ENCODE data around the gene PCDHB13.
"Not testable (repeated sequence)": the region's sequence is repeated elsewhere in the genome, so short reads cannot be mapped to it uniquely, and the experiment has no call there.

The PCDHB13 gene

DNA sequence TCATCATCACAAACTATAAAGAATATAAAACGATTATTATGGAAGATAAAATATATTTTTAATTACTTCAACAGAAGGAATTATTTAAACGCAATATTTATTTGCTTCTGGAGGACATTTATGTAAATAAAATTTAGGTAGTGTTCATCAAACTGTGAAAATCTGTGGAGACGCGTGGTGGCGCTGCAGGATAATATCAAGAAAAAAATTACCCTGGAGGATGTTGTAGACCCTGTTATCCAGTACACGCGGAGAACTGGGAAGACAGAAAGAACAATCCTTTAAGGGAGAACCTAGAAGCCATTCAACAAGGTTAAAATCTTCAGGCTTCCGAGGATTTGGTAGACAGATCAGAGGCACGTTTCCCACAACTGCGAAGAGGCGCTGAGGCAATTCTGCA, 5.2 kb upstream of the PCDHB13 start, which contains the start of gene PCDHB12:
PCDHB12 (plus strand) TSS at position 242 of the 400 bp plus-strand sequence. CDS start 189 bp downstream, outside the sequence.
- no peak for DNase-seq

DNA sequence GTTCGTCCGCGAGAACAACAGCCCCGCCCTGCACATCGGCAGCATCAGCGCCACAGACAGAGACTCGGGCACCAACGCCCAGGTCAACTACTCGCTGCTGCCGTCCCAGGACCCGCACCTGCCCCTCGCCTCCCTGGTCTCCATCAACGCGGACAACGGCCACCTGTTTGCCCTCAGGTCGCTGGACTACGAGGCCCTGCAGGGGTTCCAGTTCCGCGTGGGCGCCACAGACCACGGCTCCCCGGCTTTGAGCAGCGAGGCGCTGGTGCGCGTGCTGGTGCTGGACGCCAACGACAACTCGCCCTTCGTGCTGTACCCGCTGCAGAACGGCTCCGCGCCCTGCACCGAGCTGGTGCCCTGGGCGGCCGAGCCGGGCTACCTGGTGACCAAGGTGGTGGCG, 3.4 kb upstream of the PCDHB13 start:
- not testable (repeated sequence) for DNase-seq

- not testable (repeated sequence) for DNase-seq
These were observed 2.9 kb upstream of the PCDHB13 start for GRCh38 chr5:141210849-141211248.

GRCh38 chr5:141214583-141214982, 864 bp downstream of the PCDHB13 start:
- DNase-seq: not testable (repeated sequence)

DNA sequence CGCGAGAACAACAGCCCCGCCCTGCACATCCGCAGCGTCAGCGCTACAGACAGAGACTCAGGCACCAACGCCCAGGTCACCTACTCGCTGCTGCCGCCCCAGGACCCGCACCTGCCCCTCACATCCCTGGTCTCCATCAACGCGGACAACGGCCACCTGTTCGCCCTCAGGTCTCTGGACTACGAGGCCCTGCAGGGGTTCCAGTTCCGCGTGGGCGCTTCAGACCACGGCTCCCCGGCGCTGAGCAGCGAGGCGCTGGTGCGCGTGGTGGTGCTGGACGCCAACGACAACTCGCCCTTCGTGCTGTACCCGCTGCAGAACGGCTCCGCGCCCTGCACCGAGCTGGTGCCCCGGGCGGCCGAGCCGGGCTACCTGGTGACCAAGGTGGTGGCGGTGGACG, 1.8 kb downstream of the PCDHB13 start:
- DNase-seq: not testable (repeated sequence)

- DNase-seq: not testable (repeated sequence)
These were observed 2.3 kb downstream of the PCDHB13 start for GRCh38 chr5:141216035-141216434.

DNA sequence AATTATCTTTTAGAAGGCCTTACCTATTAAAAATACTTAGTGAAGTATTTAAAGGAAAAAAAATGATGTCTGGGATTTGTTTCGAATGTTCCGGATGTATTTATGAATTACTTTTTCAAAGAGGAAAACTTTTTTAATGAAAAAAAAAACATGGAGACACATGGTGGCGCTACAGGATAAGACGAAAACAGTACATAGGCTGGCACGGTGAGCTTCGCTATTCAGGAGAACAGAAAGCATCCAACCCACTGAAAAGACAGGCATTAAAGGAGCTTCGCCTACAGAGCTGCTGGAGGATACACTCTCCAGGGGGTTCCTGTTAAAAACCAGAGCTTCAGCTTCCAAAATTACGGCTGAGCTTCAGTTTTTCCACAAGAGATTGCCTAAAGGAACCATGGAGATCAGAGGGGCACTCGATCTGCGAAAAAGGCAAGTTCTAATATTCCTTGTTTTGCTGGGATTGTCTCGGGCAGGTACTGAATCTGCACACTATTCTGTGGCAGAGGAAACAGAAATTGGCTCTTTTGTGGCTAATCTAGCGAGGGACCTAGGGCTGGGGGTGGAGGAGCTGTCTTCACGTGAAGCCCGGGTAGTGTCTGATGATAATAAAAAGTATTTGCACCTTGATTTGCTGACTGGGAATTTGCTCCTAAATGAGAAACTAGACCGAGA, 9.5 kb downstream of the PCDHB13 start, which contains the start of gene PCDHB14:
PCDHB14 (plus strand) TSS at position 232 of the 672 bp plus-strand sequence; CDS start at position 395, 163 bp downstream.
- DNase-seq: no peak

- not testable (repeated sequence) for DNase-seq
These were observed 11.1 kb downstream of the PCDHB13 start for GRCh38 chr5:141224844-141225243.

DNA sequence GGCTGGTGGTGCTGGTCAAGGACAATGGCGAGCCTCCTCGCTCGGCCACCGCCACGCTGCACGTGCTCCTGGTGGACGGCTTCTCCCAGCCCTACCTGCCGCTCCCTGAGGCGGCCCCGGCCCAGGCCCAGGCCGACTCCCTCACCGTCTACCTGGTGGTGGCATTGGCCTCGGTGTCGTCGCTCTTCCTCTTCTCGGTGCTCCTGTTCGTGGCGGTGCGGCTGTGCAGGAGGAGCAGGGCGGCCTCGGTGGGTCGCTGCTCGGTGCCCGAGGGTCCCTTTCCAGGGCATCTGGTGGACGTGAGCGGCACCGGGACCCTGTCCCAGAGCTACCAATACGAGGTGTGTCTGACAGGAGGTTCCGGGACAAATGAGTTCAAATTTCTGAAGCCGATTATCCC, 11.7 kb downstream of the PCDHB13 start:
- not testable (repeated sequence) for DNase-seq

- no peak for DNase-seq
These were observed 20.5 kb downstream of the PCDHB13 start for GRCh38 chr5:141234109-141234667.

GRCh38 chr5:141235922-141236321, 22.2 kb downstream of the PCDHB13 start:
- not testable (repeated sequence) for DNase-seq

DNA sequence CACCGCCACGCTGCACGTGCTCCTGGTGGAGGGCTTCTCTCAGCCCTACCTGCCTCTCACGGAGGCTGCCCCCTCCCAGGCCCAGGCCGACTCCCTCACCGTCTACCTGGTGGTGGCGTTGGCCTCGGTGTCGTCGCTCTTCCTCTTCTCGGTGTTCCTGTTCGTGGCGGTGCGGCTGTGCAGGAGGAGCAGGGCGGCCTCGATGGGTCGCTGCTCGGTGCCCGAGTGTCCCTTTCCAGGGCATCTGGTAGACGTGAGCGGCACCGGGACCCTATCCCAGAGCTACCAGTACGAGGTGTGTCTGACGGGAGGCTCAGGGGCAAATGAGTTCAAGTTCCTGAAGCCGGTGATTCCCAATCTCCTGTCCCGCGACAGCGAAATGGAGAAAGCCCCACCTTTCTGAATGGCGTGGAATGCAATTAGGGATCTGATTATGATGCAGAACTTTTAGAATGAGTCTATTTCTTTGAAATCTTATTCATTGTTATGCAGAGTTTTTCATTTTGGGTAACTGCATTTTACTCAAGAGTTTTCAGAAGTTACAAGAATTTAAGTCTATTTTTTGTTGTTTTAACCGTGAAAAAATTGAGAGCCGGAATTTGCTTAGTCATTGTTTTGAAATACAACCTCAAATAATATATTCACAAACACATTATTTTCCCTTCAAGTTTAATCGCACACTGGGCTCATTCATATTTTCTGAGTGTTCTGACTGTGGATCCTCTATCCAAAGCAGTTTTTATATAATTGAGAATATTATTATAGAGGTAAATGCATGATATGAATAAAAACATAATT, 23.0 kb downstream of the PCDHB13 start:
- DNase-seq: no peak

GRCh38 chr5:141241496-141241895, 27.8 kb downstream of the PCDHB13 start:
- DNase-seq: no peak

GRCh38 chr5:141245250-141245717, 31.6 kb downstream of the PCDHB13 start, which contains the start of gene PCDHB15:
Gene PCDHB15, plus strand, starts transcription at chr5:141245395. Its CDS starts 184 bp downstream, at chr5:141245579.
- DNase-seq: no peak

DNA sequence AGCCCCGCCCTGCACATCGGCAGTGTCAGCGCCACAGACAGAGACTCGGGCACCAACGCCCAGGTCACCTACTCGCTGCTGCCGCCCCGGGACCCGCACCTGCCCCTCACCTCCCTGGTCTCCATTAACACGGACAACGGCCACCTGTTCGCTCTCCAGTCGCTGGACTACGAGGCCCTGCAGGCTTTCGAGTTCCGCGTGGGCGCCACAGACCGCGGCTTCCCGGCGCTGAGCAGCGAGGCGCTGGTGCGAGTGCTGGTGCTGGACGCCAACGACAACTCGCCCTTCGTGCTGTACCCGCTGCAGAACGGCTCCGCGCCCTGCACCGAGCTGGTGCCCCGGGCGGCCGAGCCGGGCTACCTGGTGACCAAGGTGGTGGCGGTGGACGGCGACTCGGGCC, 33.3 kb downstream of the PCDHB13 start:
- DNase-seq: not testable (repeated sequence)

DNA sequence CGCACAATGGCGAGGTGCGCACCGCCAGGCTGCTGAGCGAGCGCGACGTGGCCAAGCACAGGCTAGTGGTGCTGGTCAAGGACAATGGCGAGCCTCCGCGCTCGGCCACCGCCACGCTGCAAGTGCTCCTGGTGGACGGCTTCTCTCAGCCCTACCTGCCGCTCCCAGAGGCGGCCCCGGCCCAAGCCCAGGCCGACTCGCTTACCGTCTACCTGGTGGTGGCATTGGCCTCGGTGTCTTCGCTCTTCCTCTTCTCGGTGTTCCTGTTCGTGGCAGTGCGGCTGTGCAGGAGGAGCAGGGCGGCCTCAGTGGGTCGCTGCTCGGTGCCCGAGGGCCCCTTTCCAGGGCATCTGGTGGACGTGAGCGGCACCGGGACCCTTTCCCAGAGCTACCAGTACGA, 33.7 kb downstream of the PCDHB13 start:
- DNase-seq: not testable (repeated sequence)

DNA sequence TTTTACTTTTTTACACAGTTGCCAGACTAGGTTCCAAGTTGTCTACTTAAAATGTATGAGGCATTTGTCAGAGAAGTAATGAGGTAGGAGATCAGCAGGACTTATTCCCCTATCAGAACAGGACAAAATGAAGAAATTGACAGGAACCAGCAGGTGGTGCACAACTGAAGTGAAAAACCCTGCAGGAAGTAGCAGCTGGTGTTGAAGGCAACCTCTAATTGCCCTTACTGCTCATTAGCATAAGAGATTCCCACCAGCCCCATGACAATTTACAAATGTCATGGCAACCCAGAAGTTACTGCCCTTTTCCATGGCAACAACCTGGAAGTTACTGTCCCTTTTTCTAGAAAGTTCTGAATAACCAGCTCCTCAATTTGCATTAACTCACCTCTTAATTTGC, 36.9 kb downstream of the PCDHB13 start:
- no peak for DNase-seq

- no peak for DNase-seq
These were observed 44.7 kb downstream of the PCDHB13 start for GRCh38 chr5:141258464-141258863.

- DNase-seq: no peak
These were observed 45.2 kb downstream of the PCDHB13 start for GRCh38 chr5:141258948-141259347.

- DNase-seq: no peak
These were observed 46.9 kb downstream of the PCDHB13 start for GRCh38 chr5:141260458-141261237.

- DNase-seq: no peak
These were observed 47.5 kb downstream of the PCDHB13 start for GRCh38 chr5:141261238-141261546.

Data from DMS79 (cell line).